Activated CD4-positive, alpha-beta T cell treated with anti-CD3 and anti-CD28 coated beads, Interleukin-2, amount 10 ng/mL, durations not matched to agents 24 days and 14 days (primary cell): Measurements from ENCODE around the gene POLD3. TPM values are rescaled to one million over a fixed set of nuclear protein-coding genes. Genes with fewer than 3 reads are reported as not detected.

Experiments
- DNase-seq: peaks from one replicate; pipeline ENCODE4 v3.0.0; 2022
- H3K27ac Mint-ChIP-seq: one replicate; pipeline ENCODE4 v1.8.0; 2022; ENCODE audit warnings: mild to moderate bottlenecking, mixed read lengths
- H3K27me3 Mint-ChIP-seq: one replicate; pipeline ENCODE4 v1.8.0; 2022; ENCODE audit warnings: mixed read lengths
- H3K36me3 Mint-ChIP-seq: one replicate; pipeline ENCODE4 v1.8.0; 2022; ENCODE audit warnings: low read depth, mild to moderate bottlenecking, mixed read lengths
- H3K4me1 Mint-ChIP-seq: one replicate; pipeline ENCODE4 v1.8.0; 2021; ENCODE audit warnings: mixed read lengths
- H3K4me3 Mint-ChIP-seq: one replicate; pipeline ENCODE4 v1.8.0; 2022; ENCODE audit warnings: mild to moderate bottlenecking, moderate library complexity, mixed read lengths
- H3K9me3 Mint-ChIP-seq: one replicate; pipeline ENCODE4 v1.8.0; 2021; ENCODE audit warnings: mixed read lengths
- intact Hi-C: fragments of 100-400 bp; cut with micrococcal nuclease; formaldehyde crosslinking; loops from one replicate; pipeline ENCODE4 v1.15.1; 2023
- total RNA-seq: library from RNA; stranded (reverse); gene quantifications from 2 replicates; pipeline ENCODE4 v1.2.3, GENCODE V29; 2022

Gene POLD3, protein sequence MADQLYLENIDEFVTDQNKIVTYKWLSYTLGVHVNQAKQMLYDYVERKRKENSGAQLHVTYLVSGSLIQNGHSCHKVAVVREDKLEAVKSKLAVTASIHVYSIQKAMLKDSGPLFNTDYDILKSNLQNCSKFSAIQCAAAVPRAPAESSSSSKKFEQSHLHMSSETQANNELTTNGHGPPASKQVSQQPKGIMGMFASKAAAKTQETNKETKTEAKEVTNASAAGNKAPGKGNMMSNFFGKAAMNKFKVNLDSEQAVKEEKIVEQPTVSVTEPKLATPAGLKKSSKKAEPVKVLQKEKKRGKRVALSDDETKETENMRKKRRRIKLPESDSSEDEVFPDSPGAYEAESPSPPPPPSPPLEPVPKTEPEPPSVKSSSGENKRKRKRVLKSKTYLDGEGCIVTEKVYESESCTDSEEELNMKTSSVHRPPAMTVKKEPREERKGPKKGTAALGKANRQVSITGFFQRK
- total RNA-seq = 53.5 and 53.6 TPM in 2 replicates

DNA sequence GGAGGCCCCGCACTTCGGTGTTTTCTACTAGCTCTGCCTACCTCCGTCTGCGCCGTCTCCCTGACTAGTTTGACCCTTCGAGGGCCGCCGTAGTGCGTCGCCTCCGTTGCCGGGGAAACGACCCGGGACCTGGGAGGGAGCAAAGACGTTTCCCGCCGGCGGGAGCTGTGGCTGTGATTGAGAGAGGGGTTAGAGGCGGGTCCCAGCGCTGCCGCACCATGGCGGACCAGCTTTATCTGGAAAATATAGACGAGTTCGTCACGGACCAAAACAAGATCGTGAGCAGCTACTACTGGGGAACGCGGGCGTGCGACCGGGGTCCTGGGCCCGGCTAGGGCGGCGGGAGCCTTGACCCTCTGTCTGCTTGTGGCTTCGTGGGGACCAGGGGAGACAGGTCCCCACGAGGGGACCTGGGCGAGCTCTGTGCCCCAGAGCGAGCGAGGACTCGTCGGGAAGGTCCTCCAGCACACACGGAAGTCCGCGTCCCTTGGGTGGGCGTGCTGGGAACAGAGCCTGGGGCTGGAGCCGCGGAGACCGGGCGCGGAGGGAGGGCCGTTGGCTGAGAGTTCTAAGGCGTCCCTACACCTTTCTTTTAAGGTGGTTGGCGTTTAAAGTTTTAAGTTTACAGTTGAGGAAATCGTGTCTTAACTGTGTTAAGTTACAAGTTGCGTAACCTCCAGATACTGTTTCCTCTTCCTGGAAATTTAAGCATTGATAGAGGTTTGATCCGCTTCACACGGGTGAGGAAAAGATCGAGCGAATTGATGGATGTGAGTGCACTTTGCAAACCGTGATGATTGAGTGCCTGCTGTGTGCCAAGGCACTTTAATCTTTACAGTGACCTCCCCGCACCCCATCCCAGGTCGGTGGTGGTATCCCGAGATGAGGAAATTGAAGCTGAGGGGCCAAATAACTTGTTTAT, at the start of gene POLD3:
Gene POLD3, plus strand, starts transcription at position 142 of the 922 bp plus-strand sequence. Its CDS starts 77 bp downstream, at position 219.
- intact Hi-C loops = loop anchor here (1.0 to 2.0 kb wide), 3 partner anchors 99 to 422 kb away; partner anchors contain the start of genes C2CD3, LIPT2 and PPME1
- H3K27me3 Mint-ChIP-seq = peaks cover 6% of the 10 kb centered on the region
- peak; percentile 98 for DNase-seq
- H3K9me3 Mint-ChIP-seq = no peaks in the 10 kb centered on the region
- H3K4me1 Mint-ChIP-seq = peaks cover 19% of the 10 kb centered on the region
- H3K36me3 Mint-ChIP-seq = peaks cover 31% of the 10 kb centered on the region
- peak within 1 kb of the TSS; percentile 90 for H3K27ac Mint-ChIP-seq
- H3K4me3 Mint-ChIP-seq = peak within 1 kb of the TSS; percentile 96

DNA sequence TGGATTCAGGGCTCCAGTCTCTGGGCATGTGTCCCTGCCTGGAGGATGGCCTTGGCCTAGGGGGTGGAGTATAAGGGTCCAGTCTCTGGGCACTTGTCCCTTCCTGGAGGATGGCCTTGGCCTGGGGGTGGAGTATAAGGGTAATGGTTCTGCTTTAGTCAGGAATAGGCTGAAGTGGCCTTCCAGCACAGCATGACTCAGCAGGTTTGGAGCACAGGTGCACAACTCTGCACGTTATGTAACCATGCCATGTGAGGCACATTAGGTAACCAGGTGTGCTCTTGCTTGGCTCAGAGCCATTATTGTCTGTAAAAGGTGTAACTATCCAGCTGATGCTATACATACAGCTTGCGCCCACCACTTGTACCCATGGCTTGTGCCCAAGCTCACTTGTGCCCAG, 48.4 kb upstream of the POLD3 start:
- no peaks in the 10 kb centered on the region for H3K4me1 Mint-ChIP-seq
- DNase-seq = no peak
- peaks cover 2% of the 10 kb centered on the region for H3K27me3 Mint-ChIP-seq
- H3K4me3 Mint-ChIP-seq = no peak overlapping the region
- no peaks in the 10 kb centered on the region for H3K9me3 Mint-ChIP-seq
- intact Hi-C loops = no loop called here
- no peaks in the 10 kb centered on the region for H3K36me3 Mint-ChIP-seq
- H3K27ac Mint-ChIP-seq = no peak overlapping the region

DNA sequence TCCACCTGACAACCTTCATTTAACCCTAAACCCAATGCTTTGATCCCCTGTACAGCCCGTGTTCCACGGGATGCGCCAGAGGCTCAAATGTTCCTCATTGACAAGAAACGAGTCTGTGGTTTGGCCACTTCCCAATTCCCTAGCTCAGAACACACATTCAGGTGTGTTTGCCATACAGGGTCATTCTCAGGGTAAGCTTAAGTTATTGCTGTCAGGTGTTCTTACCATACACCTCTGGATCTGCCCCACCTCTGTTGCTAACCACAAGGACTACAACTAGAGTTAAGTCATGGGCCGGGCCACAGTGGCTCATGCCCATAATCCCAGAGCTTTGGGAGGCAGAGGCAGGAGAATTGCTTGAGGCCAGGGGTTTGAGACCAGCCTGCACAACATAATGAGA, 45.6 kb upstream of the POLD3 start:
- DNase-seq = no peak
- intact Hi-C loops = no loop called here
- H3K27me3 Mint-ChIP-seq = no peaks in the 10 kb centered on the region
- no peak overlapping the region for H3K4me3 Mint-ChIP-seq
- no peaks in the 10 kb centered on the region for H3K4me1 Mint-ChIP-seq
- H3K36me3 Mint-ChIP-seq = no peaks in the 10 kb centered on the region
- no peak overlapping the region for H3K27ac Mint-ChIP-seq
- no peaks in the 10 kb centered on the region for H3K9me3 Mint-ChIP-seq

DNA sequence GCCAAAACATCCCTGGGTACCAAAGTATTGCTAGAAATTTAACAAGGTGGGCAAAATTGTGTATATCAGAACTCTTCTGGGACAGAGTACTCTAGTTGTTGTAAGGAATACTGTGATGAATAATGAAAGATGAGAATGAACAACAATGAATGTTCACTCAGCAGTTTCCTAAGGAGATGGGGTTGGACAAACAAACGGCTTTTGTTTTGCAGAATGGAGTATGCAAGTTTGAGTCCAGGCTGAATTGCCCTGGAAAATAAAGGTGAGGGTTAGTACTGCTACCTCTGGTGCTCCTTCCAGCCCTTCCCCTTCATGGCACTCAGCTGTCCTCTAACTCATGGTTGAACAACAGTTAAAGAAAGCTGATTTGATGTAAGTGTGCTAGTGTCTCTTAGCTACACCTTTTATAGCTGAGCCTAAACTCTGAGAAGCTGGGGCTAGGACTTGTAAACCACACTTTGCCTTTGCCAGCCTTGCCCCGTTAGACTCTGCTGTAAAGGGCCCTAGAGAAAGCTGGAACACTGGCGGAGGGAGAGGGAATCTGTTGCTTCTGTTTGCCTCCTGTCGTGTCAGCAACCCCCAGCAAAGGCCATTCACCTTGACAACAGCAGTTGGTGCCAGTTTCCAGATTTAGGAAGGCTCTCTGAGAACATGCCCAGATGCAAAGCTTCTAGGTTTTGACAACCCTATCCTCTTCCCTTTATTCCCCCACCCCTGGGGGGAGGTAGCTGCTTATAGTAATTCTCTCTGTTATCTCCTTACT, 41.2 kb upstream of the POLD3 start:
- Mint-ChIP-seq H3K9me3 (no peaks in the 10 kb centered on the region), H3K4me1 (no peaks in the 10 kb centered on the region), H3K27ac (no peak overlapping the region), H3K27me3 (peaks cover 7% of the 10 kb centered on the region), H3K36me3 (no peaks in the 10 kb centered on the region), H3K4me3 (no peak overlapping the region)
- intact Hi-C loops = no loop called here
- no peak for DNase-seq

DNA sequence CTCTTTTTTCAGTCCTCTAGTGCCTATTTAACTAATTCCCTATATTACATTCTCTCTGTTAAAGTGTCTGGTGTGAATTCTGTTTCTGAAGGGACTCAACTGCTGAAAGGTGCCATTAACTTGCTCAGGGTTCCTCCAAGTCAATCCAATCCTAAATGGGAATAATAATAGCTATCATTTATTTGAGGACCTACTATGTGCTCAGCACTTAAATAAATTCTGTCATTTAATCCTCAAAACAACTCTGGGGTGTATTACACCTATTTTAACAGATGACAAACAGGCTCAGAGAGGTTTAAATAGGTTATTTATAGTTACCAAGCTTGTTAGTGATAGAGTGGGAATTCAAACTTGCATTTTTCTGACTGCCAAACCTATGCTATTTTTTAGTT, 40.6 kb upstream of the POLD3 start:
- H3K4me3 Mint-ChIP-seq = no peak overlapping the region
- no peaks in the 10 kb centered on the region for H3K4me1 Mint-ChIP-seq
- intact Hi-C loops = no loop called here
- no peak overlapping the region for H3K27ac Mint-ChIP-seq
- H3K27me3 Mint-ChIP-seq = peaks cover 7% of the 10 kb centered on the region
- H3K9me3 Mint-ChIP-seq = no peaks in the 10 kb centered on the region
- no peaks in the 10 kb centered on the region for H3K36me3 Mint-ChIP-seq
- DNase-seq = no peak

- intact Hi-C loops = no loop called here
- Mint-ChIP-seq H3K9me3 (no peaks in the 10 kb centered on the region), H3K27ac (no peak overlapping the region), H3K4me3 (no peak overlapping the region), H3K27me3 (peaks cover 7% of the 10 kb centered on the region), H3K36me3 (no peaks in the 10 kb centered on the region), H3K4me1 (no peaks in the 10 kb centered on the region)
- DNase-seq = no peak
Measured at GRCh38 chr11:74557526-74557925, 34.9 kb upstream of the POLD3 start.

DNA sequence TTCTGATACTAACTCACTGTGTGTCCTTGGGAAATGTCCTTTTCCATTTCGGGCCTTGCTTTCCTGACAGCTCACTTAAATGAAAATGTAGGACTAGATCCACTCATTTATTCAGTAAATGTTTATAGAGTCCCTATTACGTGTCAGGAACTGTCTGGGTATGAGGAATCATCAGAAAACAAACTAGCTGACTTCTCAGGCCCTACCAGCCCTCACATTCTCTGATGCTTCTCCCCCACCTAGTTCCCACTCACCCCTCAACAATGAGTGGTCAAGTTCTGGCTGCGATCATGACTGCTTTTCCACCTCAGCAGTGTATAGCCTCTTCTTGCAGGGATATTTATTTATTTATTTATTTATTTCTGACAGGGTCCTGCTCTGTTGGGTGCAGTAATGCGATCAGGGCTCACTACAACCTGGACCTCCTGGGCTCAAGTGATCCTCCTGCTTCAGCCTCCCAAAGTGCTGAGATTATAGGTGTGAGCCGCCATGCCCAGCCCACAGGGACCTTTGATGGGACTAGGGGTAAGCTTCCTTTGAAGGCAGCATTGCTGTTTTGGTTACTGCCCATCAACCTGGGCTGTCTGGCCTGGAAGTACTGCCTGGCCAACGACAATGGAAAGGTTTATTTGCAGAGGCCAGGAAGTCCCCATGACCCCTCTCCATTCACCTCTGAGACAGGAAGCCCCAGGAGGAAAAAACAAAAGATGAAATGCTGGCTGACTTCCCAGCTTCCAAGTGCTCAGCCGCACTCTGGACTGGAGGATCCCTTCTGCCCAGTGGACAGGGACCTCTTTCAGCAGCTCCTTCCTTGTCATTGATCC, 33.1 kb upstream of the POLD3 start:
- H3K4me3 Mint-ChIP-seq = no peak overlapping the region
- no peaks in the 10 kb centered on the region for H3K9me3 Mint-ChIP-seq
- H3K27ac Mint-ChIP-seq = no peak overlapping the region
- intact Hi-C loops = no loop called here
- DNase-seq = no peak
- H3K27me3 Mint-ChIP-seq = peaks cover 7% of the 10 kb centered on the region
- no peaks in the 10 kb centered on the region for H3K36me3 Mint-ChIP-seq
- no peaks in the 10 kb centered on the region for H3K4me1 Mint-ChIP-seq

- intact Hi-C loops = no loop called here
Measured at GRCh38 chr11:74559934-74560309, 32.5 kb upstream of the POLD3 start.

DNA sequence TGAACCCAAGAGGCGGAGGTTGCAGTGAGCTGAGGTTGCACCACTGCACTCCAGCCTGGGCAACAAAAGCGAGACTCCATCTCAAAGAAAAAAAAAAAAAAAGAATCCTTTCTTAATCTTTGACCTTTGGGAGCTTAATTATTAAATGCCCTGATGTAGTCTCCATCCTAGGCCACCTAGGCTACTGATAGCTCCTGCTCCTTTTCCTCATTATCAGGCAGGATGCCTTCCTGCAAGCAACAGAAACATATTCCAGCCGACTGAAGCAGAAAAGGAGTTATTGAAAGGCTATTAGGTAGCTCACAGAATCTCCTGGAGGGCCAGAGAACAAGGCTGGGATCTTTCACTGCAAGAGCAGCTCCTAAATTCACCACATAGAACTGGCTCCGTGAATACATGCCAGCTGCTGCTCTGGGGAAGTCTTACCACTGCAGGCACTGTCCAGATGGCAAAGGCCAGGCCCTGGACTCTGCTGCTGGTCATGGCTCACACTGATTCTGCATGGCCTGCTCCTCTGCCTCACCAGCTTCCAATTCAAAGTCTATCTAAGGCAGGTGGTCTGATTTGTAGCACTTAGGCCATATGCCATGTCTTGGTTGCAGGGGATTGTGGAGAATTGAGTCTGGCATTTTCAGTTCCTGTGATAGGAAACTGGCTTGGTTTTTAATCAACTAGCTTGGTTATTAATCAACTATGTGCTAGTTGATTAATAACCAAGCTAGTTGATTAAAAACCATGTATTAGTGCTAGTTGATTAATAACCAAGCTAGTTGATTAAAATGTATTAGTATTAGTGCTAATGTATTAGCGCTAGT, 26.0 kb upstream of the POLD3 start:
- Mint-ChIP-seq H3K9me3 (no peaks in the 10 kb centered on the region), H3K4me1 (no peaks in the 10 kb centered on the region), H3K27me3 (peaks cover 4% of the 10 kb centered on the region), H3K4me3 (no peak overlapping the region), H3K27ac (no peak overlapping the region), H3K36me3 (no peaks in the 10 kb centered on the region)
- no peak for DNase-seq
- intact Hi-C loops = no loop called here

More at GRCh38 chr11:74559934-74560309, 32.5 kb upstream of the POLD3 start:
- Mint-ChIP-seq H3K27me3 (peaks cover 5% of the 10 kb centered on the region), H3K4me3 (no peak overlapping the region), H3K27ac (no peak overlapping the region), H3K9me3 (no peaks in the 10 kb centered on the region), H3K4me1 (no peaks in the 10 kb centered on the region), H3K36me3 (no peaks in the 10 kb centered on the region)
- no peak for DNase-seq

DNA sequence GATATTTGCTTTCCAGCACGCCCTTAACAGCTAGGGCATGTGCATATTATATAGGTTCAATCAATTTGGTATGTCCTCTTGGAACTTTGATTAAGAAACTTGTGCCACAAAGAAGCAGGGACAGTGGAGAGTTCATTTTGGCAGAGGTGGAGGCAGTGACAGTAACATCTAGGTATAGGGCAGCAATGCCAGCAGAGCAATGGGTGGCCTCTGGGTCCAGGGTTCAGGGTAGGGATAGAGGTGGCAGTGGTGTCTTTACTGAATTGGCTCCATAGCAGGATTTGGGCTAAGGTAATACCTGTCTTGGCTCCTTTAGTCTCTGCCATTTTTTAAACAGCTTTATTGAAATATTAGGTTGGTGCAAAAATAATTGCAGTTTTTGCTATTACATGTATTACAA, 24.4 kb upstream of the POLD3 start:
- intact Hi-C loops = no loop called here
- Mint-ChIP-seq H3K4me1 (no peaks in the 10 kb centered on the region), H3K27ac (no peak overlapping the region), H3K4me3 (no peak overlapping the region), H3K27me3 (peaks cover 4% of the 10 kb centered on the region), H3K9me3 (no peaks in the 10 kb centered on the region), H3K36me3 (no peaks in the 10 kb centered on the region)
- no peak for DNase-seq

GRCh38 chr11:74570266-74571061, 21.9 kb upstream of the POLD3 start:
- no peaks in the 10 kb centered on the region for H3K4me1 Mint-ChIP-seq
- H3K4me3 Mint-ChIP-seq = no peak overlapping the region
- peaks cover 6% of the 10 kb centered on the region for H3K27me3 Mint-ChIP-seq
- H3K9me3 Mint-ChIP-seq = no peaks in the 10 kb centered on the region
- no peaks in the 10 kb centered on the region for H3K36me3 Mint-ChIP-seq
- peak; percentile 67 for DNase-seq
- intact Hi-C loops = loop anchor here (1.0 to 10.0 kb wide), 2 partner anchors 117 to 316 kb away; no protein-coding TSS in a partner anchor
- H3K27ac Mint-ChIP-seq = no peak overlapping the region

DNA sequence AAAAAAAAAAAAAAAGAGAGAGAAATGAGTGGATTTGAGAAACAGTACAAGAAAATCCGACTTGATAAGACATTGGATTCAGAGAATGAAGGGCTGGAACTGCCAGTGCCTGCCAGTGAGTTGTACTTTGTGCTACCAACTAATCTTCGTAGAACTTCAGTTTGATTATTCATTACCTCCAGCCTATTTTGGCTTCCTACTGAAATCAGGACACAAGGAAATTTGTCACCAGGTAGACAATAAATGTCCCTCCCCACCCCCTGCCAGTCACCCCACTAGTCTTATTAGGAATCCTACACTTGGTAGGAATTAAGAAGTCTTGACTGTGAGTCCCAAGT, 21.4 kb upstream of the POLD3 start:
- H3K27me3 Mint-ChIP-seq = peaks cover 6% of the 10 kb centered on the region
- no peak for DNase-seq
- no peak overlapping the region for H3K4me3 Mint-ChIP-seq
- H3K27ac Mint-ChIP-seq = no peak overlapping the region
- H3K9me3 Mint-ChIP-seq = no peaks in the 10 kb centered on the region
- no peaks in the 10 kb centered on the region for H3K4me1 Mint-ChIP-seq
- no peaks in the 10 kb centered on the region for H3K36me3 Mint-ChIP-seq
- intact Hi-C loops = loop anchor here (10.0 kb wide), 1 partner anchor 316 kb away; no protein-coding TSS in a partner anchor
